ENCODE results near the gene C1QTNF3.

C1QTNF3 gene

DNA sequence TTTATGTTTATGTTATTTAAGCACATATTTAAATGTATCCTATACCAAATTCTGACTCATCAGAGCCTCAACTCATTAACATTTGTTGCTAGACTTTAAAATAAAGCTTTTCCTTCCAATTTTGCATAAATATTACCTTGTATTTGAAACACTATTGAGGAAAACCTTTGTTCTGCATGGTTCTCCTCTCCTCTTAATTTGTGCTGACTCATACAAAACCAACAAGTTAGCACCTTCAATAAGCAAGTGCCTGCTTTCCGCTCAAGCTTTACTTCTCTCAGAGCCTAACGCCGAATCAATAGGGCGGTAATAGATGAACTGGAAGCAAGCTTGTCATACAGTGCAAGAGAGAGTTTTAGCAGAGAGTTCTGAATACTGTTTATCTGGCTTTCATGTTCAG lies 43.0 kb downstream of the C1QTNF3 start:
- no peak for DNase-seq

DNA sequence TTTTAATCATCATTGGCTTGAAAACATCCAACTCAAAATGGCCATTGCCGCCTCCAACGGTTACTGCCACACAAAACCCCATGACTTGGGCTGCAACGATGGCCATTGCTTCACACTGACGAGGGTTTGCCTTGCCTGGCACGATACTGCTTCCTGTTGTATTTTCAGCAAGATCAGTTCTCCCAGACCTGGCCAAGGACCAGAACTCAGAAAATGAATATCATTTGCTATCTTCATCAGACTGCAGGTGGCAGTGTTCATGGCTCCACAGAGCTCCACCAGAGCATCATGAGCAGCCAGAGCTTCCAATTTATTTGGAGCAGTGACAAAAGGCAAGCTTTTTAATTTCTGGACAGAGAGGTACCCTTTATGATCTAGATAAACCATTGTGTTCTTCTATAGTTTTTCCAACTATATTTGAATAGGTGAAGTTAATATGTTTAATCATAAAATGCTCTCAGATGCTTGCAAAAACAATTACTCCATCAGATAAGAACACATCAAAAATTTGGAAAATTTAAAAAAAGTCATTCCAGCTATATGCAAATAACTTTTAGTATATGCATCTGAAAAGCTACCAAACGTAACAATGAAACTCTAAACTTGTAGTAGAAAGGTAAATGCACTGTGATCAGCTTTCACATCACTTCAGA lies 45.6 kb downstream of the C1QTNF3 start:
- peak; percentile 27 for DNase-seq

DNA sequence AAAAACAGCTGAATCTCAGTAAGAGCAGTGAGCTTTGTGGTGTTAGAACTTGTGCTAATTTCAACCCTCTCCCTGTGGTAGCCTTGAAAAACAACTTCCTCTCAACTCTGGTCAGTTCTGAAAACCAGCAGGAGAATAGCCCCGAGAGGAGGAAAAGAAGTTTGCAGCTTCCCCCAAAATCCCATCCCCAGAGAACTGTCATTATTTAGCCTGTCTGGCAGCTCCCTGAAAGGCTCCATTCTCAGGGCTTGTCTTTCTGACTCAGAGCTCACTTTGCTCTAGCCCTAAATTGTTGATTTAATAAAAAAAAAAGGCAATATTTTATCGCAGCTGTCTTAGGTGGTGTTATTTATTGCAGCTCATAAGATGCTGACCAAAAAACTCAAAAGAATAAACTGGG lies 47.1 kb downstream of the C1QTNF3 start:
- DNase-seq = no peak

DNA sequence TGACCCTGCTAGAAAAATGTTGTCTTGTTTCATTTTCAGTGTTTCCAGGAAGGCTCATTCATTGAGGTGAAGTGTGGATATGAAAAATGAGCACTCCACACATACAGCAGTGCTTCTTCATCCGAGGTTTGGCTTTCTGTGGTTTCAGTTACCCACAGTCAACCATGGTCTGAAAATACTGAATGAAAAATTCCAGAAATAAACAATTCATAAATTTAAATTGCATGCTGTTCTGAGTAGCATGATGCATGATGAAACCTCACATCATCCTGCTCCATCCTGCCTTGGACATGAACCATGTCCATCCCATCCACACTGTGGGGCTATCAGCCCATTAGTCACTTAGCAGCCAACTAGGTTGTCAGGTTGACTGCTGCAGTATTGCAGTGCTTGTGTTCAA lies 48.2 kb downstream of the C1QTNF3 start:
- no peak for DNase-seq

DNA sequence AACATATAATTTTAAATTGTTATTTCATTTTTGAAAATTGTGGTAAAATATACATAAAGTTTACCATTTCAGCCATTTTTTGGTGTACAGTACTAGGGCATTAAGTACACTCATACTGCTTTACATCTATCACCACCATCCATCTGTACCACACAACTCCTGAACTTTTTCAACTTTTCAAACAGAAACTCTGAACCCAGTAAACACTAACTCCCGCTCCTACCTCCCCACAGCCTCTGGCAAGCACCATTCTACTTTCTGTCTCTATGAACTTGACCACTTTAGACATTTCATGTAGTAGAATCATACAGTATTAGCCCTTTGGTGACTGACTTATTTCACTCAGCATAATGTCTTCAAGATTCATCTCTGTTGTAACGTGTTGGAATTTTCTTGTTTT lies 50.1 kb downstream of the C1QTNF3 start:
- DNase-seq = no peak

DNA sequence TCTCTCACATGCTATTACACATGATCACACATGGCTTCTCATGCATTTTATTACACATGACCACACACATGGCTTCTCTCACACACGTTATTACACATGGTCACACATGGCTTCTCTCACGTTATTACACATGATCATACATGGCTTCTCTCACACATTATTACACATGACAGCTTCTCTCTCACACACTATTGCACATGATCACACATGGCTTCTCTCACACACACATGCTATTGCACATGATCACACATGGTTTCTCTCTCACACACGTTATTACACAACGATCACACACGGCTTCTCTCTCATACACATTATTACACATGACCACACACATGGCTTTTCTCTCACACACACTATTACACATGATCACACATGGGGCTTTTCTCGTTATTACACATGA lies 57.6 kb downstream of the C1QTNF3 start:
- no peak for DNase-seq

DNA sequence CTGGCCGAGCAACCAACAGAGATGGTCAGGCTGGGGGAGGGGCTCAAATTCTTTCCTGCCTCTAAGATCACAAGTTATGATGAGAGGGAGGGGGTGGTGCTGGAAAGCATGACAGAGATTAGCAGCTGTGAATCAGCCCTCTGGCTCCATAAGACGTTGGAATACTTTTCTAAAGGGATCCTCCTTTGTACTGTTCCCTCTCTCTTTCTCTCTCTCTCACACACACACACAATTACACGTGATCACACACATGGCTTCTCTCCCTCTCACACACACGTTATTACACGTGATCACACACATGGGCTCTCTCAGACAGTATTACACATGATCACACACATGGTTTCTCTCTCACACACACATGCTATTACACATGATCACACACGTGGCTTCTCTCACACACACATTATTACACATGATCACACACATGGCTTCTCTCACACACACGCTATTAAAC lies 58.3 kb downstream of the C1QTNF3 start, which contains the start of gene SLC45A2:
TSS of gene SLC45A2 (minus strand) at position 23 of the 454 bp plus-strand sequence. CDS start 110 bp downstream, outside the sequence.
- no peak for DNase-seq

DNA sequence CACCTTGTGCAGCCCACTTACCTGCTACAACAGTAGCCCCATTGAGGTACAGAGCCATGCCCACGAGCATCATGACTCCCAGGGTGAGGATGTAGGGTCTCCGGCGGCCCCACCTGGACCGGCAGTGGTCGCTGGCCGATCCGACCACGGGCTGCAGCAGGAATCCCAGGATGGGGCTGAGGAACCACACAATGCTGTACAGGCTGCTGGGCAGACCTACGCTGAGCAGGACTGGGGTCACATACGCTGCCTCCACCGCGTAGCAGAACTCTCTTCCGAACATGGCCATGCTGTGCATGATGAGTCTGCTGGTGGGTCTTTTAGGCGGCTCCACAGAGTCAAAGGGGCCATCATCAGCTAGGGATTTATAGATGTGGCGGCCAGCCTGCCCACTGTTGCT lies 58.8 kb downstream of the C1QTNF3 start:
- DNase-seq = no peak

DNA sequence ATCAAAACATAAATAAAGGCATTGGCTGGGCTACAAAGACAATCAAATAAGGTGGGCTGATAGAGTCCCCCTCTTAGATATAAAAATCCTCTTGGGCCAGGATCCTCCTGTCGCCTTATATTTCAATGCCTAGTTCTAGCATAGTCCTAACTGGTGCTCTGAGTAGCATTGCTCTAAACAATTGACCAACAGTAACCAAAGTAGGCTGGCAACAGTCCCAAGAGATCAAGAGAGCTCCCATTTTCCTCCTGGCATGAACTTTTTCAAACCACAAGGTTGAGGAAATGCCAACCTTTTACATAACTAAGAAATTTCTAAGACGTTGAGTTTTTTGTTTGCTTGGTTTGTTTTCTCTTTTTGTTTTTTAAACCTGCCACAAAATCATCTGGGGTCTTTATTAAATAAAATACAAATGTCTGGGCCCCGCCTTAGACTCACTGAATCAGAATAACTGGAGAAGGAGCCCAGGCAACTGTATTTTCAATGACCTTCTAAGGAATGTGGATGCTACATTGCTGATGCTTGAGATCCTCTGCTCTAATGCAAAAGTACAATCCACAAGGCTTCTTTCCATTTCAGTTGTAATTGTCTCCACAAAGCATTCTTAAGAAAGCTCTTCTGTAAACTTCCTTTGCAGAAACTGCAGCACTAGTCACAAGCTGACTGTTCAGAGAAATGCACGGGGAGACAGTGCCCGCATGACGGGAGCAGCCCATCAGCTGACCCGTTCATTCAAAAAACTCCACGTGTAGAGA lies 61.4 kb downstream of the C1QTNF3 start:
- no peak for DNase-seq

DNA sequence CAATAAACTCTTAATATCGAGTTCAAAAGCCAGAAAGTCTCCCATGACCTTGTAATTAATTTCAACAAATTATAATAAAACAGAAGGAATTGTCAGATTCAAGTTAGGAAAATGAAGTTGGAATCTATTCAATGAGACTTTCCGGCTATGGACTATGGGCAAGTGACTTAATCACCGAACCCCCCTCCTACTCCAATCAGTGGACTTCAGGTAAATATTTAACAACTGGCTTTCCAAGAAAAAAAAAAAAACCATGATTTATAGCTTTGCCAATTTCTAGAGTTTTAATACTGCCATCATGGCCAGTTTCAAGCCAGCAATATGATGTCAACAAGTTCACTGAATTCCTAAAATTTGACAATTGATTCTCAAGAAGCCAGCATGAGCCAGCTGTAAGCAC lies 63.0 kb downstream of the C1QTNF3 start:
- DNase-seq = no peak

DNA sequence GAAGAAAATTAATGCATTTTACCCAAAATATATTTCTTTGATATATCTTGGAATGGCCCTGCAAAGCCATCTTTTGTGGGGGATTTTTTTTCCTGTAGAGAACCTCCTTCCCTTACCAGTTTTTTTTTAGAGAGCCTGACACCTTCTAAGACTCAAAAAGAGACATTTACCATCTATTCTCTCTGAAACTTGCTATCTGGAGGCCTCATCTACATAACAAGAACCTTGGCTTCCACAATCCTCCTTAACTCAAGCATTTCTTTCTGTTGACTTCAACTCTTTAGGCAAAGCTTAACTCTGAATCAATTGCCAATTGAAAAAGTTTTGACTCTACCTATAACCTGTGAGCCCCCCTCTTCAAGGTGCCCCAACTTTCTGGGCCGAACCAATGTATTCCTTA lies 64.7 kb downstream of the C1QTNF3 start:
- no peak for DNase-seq

DNA sequence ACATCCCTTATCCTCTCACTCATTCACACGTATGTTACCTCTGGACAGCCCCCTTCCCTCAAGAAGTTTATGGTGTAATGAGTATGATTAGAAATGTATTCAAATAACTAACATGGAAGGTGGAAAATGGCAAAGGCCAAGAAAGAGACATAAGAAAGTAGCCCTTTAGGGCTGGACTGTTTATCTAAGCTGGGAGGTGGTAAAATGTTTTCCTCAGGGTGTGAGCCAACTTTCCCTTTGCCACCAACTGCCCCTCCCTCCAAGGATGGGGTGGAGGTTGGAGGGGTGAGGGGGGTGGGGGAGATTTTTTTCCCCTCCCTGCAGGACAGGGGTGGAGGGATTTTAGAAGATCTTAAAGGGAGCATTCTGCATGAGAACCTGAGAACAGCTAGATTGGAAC lies 66.7 kb downstream of the C1QTNF3 start:
- no peak for DNase-seq

DNA sequence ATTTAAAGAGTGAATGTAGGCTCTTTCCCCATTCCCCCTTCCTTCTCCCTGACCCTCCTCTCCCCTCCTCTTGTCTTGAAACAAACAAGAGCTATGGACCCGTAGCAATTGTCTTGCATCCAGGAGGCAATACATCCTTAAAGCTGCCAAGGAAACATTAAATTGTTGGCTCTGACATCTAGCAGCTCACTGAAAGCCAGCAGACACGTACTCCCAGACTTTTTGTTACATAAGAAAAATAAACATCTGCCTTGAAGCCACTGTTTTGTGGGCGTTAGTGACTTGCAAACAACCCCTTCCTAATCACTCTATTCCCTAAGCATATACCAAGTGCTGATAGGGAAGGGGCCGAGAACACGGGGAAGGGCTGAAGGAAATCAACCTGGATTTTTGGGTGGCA lies 67.2 kb downstream of the C1QTNF3 start:
- no peak for DNase-seq

DNA sequence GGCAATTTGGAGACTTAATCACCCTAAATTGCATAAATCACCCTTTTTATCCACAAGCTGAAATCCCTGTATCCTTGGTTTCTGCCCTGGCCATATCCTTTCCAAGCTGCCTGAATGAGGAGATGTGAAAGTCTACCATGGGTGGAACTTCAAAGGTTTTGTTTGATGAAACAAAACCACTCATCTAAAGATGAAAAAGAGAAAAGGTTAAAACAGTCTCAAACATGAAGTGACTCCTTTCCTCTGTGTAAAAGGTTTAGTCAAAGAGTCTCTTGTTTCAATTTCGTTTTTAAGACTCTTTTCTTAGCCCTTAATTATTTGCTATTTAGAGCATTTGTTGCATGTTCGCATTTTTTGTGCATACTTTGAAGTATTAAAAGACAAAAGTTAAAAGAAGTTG lies 69.7 kb downstream of the C1QTNF3 start:
- no peak for DNase-seq

DNA sequence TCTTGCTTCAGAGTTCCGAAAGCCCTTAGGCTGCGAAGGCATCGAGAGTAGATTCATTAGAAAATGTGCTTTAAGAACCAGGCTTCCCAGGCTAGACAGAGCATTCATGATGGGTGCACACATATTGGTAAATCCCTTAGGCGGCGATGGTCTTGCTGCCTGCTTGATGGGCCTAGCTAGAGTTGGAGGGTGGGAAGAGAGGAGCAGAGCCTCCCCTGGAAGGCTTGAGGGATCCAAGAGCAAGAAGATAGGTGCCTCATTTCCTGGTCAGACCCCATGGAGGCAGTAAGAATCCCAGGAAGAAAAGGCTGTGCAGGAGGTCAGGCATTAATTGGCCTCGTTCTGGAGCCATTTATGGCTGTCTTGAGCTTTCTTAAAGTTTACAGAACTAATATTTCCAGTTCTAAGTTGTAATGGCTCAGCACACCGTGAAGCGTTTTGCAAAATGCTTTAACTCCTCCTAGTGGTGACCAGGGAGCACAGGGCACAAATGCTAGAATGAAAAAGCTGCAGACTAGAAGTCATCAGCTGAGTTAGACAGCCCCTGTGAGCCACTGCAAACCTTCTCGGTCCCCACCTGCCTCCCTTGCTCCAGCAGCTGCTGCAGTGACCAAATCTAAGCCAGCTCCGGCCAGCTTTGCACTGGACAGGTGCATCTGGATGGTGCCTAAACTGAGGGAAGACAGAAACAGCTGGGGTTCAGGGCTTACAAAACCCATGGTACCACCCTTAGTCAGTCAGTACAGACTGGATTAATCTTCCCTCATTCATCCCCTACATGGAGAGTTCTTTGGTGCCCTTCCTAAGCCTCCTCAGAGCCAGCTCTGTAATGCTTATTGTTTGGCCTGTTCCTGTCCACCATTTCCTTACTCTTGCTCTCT lies 73.2 kb downstream of the C1QTNF3 start:
- peak; percentile 19 for DNase-seq

DNA sequence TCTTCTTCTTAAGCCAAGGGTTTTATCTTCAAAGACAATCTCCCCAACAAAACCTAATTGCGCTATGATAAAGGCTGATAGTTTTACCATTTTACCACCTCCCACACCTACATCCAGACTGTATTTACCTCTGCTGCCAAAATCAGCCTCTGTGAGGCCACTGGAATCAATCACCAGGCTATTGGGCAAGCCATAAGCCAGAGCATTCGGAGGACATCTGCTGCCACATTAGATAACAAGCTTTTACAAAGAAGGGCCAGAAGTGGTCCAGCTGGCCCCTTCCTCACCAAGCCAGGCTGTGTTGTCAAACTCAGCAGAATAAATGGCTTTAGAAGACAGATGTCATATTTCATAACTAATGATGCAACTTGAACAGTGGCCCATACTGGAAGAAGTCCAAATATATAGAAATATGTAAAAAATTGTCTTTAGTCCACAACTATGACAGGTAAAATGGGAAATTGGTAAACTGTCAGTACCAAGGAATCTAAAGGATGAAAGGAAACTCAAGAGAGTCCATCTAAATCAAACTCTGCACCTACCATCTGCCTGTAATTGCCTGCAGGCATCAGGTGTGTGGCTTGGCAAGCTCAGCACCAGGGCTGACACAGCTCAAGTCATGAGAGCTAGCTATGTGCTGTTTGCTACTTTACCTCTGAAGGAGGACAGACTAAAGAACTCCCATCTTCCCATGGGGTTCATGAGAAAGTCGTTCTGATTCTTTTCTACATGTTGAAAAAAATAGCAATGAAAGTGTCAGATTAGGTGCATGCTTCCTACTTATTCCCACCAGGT lies 74.6 kb downstream of the C1QTNF3 start:
- DNase-seq = no peak

Measured in right kidney (tissue), 1 donor.